ENCODE results near the gene USP6.
"Not testable (repeated sequence)": the region's sequence is repeated elsewhere in the genome, so short reads cannot be mapped to it uniquely, and the experiment has no call there.

DNA sequence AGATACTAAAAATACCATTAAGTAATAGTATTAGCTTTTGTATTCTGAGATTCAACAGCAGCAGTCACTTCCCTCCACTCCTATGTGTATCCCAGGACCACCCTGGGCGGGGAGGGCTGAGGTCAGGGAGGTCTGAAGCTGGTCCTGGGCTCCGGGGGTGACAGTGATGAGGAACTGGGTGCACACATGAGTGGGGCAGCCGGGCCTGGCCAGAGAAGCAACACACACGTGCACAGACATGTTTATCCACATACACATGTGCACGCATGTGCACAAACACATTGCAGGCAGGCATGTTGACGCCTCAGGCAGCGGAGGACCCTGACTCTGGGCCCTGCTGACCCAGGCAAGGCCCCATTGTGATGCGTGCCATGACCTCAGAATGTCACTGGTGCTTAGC, 12.6 kb downstream of the USP6 start:
- not testable (repeated sequence) for TF ChIP-seq EZH2 (IDR thresholded peaks at IDR 0.05; ENCODE audit: low read length, unreplicated experiment); CTCF (conservative IDR thresholded peaks at IDR 0.05; ENCODE audit: low read depth, low read length)
